ENCODE measurements around the gene DHX16.

The DHX16 gene

GRCh38 chr6:30717129-30717844, 44.5 kb upstream of the DHX16 start, which contains the start of gene MDC1:
TSS of gene MDC1 (minus strand) at chr6:30717281. CDS start at chr6:30715175, 2,106 bp downstream.
- peak; percentile 32 for TF ChIP-seq CTCF (IDR thresholded peaks at IDR 0.05; ENCODE audit: low read depth, low read length)
- DNase-seq (ENCODE audit: extremely low read depth, low read depth) = peak; percentile 100

- no peak for DNase-seq (ENCODE audit: extremely low read depth, low read depth)
- no peak for TF ChIP-seq CTCF (IDR thresholded peaks at IDR 0.05; ENCODE audit: low read depth, low read length)
These were observed 44.0 kb upstream of the DHX16 start for GRCh38 chr6:30716879-30717128.

GRCh38 chr6:30714263-30714662, 41.5 kb upstream of the DHX16 start:
- no peak for TF ChIP-seq CTCF (IDR thresholded peaks at IDR 0.05; ENCODE audit: low read depth, low read length)
- DNase-seq (ENCODE audit: extremely low read depth, low read depth) = no peak

DNA sequence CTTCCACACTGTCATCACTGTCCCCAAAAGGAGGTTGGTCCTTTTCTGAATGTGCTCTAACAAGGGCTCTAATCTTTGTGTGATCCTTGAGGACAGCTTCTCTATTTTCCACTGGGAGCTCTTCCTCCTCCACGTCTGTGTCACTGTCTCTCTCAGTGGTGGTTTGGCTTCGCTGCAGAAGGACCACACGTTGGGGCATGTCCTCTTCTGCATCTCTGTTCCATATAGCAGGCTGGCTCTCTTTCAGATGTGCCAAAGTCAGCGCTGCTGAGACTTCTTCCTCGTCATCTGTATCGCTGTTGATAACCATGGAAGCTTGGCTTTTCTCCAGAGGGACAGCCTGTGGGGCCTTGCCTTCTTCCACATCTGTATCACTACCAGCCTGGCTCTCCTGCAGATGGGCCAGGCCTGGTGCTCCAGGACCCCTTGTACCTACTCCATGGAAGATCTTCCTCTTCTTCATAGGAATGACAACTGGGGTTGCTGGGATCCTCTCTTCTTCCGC, 39.7 kb upstream of the DHX16 start:
- no peak for DNase-seq (ENCODE audit: extremely low read depth, low read depth)
- TF ChIP-seq CTCF (IDR thresholded peaks at IDR 0.05; ENCODE audit: low read depth, low read length) = no peak

- TF ChIP-seq CTCF (IDR thresholded peaks at IDR 0.05; ENCODE audit: low read depth, low read length) = no peak
- DNase-seq (ENCODE audit: extremely low read depth, low read depth) = no peak
These were observed 39.1 kb upstream of the DHX16 start for GRCh38 chr6:30711758-30712380.

- TF ChIP-seq CTCF (IDR thresholded peaks at IDR 0.05; ENCODE audit: low read depth, low read length) = no peak
- no peak for DNase-seq (ENCODE audit: extremely low read depth, low read depth)
These were observed 36.5 kb upstream of the DHX16 start for GRCh38 chr6:30709101-30709868.

Measured in AG09319 (cell line).